SK-MEL-5 (cell line): ENCODE data around the gene KLHL17. TPM values are rescaled to one million over a fixed set of nuclear protein-coding genes. Genes with fewer than 3 reads are reported as not detected.
A peak's percentile ranks its signal among the peaks of the same experiment; 100 is the strongest.
"Not testable (repeated sequence)": the region's sequence is repeated elsewhere in the genome, so short reads cannot be mapped to it uniquely, and the experiment has no call there.

Experiments used
- DNase-seq: peaks from one replicate; pipeline ENCODE4 v3.0.0-alpha.2; 2016; ENCODE audit warnings: low read depth, low spot score
- in situ Hi-C: cut with HindIII; loops from 2 replicates; pipeline ENCODE4 v1.10.0; 2016; ENCODE audit warnings: low sequenced_read_pairs, high pct_unique_total_duplicates, low pct_unique_long_range_greater_than_20kb
- total RNA-seq: library from RNA; depleted of rRNA; stranded (reverse); fragments of >200 nt; shearing (Covaris generic); gene quantifications from 2 replicates; pipeline ENCODE4 v1.2.3, GENCODE V29; 2014

KLHL17 gene
- total RNA-seq, 1 experiment from 2014 or later = 5.3 TPM

- peak; percentile 77 for DNase-seq
- in situ Hi-C loops = no loop called here
These were observed 39.5 kb downstream of the KLHL17 start, which contains the start of gene HES4 for GRCh38 chr1:999725-1000356. HES4 (minus strand) TSS chr1:1000097; CDS start chr1:999973, 124 bp downstream.

DNA sequence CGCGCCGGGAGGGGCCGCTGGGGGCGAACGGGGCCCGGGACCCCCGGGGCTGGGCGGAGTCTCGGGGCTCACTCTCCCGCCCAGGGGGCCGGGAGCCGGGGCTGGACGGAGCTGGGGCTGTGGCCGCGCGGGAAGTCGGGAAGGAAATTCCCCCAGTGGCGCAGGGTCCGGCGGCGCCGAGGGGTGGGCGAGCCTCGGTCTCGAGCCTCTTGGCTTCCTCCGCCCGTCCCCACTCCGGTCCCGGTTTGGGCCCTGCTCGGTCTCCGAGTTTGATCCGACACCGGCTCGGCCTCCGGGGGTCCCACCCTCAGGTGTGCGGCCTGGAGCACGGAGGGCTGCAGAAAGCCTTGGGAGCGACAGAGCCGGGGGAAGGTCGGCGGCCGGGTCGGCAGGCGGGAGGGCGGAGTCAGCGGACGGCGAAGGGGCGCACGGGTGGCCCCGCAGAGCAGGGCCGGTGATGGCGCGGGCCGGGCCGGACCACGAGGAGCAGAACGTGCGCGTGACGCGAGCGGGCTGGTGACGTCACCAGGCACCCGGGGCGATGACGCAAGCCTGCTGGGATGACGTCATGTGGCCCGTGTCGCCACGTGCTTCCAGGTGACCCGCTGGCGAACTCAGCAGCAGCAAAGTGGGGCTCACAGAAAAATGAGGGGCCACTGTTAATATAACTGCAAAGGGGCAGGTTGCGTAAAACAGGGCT is 40.1 kb downstream of the KLHL17 start:
- DNase-seq = peak; percentile 65
- in situ Hi-C loops = no loop called here

DNA sequence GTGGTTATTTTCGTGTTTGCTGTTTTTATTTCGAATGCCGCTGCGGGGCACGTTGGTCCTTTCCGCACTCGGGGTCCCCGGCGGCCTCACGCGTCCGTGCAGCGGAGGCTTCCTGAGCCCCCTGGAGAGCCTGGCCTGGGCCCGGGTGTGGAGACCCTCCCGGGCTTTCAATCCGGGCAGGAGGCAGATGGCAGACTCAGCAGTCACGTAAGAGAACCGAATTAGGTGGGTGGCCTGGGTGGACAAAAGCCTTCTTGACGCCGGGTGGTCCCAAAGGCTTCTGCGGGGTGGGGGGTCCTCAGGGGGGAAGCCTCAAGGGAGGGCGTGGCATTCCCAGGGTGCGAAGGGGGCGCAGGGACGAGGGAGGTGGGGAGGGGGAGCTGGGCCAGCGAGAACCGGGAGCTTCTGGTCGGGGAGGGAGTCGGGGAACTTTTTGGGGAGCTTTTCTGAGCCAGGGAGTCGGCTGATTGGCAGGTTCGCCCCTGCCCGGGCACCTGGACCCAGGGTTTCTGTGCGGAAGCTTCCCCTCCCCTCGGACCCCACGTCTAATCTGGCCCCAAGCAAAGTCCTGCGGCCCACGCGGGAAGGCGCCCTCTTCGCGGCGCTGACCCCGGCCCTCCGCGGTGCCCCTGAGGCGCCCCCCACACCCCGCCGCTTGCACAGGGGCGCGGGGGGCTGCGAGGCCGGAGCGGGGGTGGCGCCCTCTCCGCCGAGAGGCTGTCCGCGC is 40.8 kb downstream of the KLHL17 start:
- DNase-seq = no peak
- in situ Hi-C loops = no loop called here

DNA sequence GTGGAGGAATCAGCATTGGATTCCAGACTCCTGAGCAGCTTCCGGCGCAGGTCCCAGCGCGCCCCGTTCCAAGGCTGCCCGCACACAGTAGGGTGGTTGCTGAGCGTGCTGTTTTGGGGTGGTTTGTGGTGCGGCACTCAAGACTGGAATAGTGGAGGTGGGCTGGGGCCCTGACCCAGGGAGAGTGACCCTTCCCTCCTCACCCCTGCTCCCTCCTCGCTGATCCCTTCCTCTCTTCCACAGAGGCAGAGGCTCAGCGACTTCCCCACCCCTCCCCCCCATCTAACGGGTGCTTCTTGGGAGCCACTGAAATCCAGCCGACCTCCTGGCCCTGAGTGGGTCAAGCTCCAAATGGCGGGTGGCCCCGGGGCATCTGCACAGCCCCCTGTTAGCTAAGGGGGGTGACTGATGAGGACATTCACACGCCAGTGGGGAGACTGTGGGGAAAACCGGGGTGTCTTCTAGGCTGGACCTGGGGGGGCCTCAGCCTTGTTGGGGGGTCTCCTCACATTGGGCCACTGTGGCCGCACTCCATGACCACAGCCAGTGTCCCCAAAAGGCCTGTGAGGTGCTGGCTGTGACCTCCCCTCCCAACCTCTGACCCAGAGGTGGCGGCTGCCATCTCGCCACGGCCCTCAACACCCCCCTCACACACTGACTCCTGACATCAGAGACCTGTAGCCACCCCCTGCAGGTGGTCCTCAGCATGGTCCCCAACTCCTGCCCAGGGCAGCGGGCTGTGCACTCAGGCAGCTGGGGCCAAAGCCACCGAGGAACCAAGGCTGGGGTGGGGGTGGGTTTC is 43.4 kb downstream of the KLHL17 start:
- in situ Hi-C loops = no loop called here
- DNase-seq = no peak

DNA sequence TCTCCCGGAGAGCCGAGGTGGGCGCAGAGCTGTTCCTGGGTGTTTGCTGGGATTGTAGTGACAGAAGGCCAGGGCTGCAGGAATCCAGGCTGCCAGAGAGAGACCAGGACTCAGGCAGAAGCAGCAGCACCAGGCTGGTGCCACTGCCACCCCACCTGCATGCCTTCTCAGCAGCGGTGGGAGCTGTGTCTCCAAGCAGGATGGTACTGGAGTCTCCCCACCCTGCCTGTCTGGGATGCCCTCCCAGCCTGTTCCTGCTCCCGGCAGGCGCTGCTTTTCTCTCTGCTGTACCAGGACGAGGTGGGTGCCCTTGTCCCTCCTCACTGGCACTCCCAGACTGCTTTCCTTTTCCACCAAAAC is 44.0 kb downstream of the KLHL17 start:
- DNase-seq = no peak
- in situ Hi-C loops = no loop called here

GRCh38 chr1:1004780-1005697 is 44.7 kb downstream of the KLHL17 start:
- in situ Hi-C loops = no loop called here

GRCh38 chr1:1005774-1006304 is 45.5 kb downstream of the KLHL17 start:
- DNase-seq = no peak
- in situ Hi-C loops = no loop called here

More at GRCh38 chr1:1004780-1005697, 44.7 kb downstream of the KLHL17 start:
- no peak for DNase-seq

GRCh38 chr1:1006305-1007159 is 46.1 kb downstream of the KLHL17 start:
- in situ Hi-C loops = no loop called here
- no peak for DNase-seq

- in situ Hi-C loops, DNase-seq: not testable (repeated sequence)
These were observed 49.7 kb downstream of the KLHL17 start for GRCh38 chr1:1010131-1010530.

GRCh38 chr1:1011396-1011949 is 51.1 kb downstream of the KLHL17 start:
- in situ Hi-C loops = no loop called here
- no peak for DNase-seq

DNA sequence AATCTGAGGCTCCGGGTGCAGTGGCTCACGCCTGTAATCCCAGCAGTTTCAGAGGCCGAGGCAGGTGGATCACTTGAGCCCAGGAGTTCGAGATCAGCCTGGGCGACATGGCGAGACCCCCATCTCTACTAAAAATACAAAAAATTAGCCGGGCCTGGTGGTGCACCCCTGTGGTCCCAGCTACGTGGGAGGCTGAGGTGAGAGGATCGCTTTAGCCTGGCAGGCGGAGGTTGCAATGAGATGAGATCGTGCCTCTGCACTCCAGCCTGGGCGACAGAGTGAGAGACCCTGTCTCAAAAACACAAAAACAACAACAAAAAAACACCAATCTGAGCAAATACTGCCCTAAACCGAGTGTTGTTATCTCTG is 52.3 kb downstream of the KLHL17 start:
- in situ Hi-C loops, DNase-seq: not testable (repeated sequence)

DNA sequence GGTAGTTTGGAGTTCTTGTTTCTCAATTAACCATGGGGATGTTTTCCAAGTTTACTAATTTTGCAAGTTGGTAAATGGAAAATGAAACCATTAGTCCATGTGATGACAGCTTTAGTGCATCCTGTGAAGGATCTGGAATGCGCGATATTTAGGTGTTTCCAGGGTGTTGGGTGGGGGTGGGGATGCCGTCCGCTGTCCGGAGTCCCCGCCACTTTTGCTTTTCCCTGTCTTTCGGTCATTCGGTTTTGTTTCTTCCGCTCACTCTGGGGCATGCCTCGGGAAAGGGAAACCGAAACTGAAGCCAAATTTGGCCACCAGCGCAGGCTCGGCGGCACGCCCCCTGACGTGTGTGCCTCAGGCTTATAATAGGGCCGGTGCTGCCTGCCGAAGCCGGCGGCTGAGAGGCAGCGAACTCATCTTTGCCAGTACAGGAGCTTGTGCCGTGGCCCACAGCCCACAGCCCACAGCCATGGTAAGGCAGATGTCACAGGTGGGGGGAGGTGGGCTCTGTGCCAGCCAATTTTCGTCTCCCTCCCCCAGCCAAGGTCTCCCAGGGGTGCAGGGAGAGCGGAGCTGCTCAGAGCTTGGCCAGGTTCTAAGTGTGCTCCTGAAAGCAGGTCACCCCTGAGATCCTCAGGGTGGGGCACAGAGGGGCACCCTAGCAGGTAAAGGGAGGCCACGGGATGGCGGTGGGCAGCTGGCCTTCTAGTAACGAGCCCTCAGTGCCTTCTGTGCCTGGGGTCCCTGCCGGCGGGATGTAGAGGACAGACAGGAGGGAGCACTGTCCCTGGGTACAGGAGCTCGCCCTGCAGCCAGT is 52.9 kb downstream of the KLHL17 start, which contains the start of gene ISG15:
TSS of gene ISG15 (plus strand) at position 393 of the 817 bp plus-strand sequence. CDS start at position 470, 77 bp downstream.
- in situ Hi-C loops = no loop called here
- peak; percentile 71 for DNase-seq

DNA sequence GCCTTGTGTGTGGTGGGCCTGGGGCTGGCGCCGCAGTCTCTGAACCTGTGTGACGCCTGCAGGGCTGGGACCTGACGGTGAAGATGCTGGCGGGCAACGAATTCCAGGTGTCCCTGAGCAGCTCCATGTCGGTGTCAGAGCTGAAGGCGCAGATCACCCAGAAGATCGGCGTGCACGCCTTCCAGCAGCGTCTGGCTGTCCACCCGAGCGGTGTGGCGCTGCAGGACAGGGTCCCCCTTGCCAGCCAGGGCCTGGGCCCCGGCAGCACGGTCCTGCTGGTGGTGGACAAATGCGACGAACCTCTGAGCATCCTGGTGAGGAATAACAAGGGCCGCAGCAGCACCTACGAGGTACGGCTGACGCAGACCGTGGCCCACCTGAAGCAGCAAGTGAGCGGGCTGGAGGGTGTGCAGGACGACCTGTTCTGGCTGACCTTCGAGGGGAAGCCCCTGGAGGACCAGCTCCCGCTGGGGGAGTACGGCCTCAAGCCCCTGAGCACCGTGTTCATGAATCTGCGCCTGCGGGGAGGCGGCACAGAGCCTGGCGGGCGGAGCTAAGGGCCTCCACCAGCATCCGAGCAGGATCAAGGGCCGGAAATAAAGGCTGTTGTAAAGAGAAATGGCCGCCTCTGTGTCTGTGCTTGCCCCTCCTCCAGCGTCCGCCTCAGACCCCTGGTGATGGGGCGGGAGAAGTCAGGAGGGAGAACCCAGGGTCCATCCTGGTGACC is 53.7 kb downstream of the KLHL17 start:
- DNase-seq = no peak

More for the DNA sequence above, 53.7 kb downstream of the KLHL17 start:
- in situ Hi-C loops = no loop called here
